ENCODE data around the gene UACA. TPM values are rescaled to one million over a fixed set of nuclear protein-coding genes. Genes with fewer than 3 reads are reported as not detected.

The UACA gene
- total RNA-seq, 2 experiments from 2014 or later = 0.58 to 1.3 TPM

DNA sequence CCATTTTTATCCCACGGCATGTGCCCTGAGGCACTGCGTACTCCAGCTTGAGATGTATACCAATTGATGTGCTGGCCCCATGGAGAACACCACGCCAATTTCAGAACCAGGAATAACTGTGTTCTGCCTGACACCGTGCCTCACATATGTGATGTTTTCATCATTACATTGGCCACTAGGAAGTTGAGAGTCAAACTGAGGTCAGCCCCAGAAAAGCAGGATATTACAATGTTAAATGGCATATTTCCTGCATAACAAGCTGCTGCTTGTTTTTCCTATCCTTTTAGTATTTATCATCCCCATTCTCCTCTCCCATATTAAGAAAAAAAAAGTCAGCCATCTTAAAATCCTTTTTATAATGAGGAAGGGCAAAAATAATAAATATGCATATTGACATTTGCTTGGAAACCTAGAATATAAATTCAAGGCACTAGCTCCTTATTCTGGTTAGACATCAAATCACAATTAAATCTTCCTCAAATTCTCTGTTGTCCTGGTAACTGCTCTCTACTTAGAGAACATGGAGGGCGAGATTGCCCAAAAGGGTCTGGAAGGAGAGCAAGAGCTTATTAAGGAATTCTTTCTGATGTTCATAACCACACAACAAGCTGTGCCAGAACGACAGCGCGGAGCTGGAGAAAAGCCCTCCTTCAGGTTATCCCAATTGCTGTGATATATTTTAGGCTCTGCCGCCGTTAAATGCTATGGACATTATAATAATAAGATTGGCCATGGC lies 112.6 kb downstream of the UACA start:
- ChIA-PET CTCF (interaction anchor here (1.5 kb wide), 1 partner anchor 72 kb away, joined by 6 read pairs; no protein-coding TSS in a partner anchor), POLR2A (no interaction called here)
- H3K27me3 Mint-ChIP-seq = peaks cover 23% of the 10 kb centered on the region

DNA sequence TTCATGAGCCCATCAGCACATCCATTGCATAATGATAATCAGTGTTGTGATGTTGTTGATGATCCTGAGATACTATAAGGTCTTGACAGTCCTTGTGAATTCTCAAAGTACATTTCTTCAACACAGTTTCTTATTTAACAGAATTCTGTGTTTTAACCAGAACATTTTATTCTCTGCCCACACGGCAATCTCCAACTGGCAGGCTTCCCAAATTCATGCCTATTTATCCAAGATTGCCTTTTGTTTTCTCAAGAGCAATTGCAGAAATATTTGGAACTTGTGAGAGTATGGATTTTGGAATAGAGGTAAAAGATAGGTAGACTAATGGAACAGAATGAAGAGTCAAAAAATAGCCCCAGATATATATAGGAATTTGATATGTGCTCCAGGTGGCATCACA lies 116.0 kb downstream of the UACA start:
- peaks cover 23% of the 10 kb centered on the region for H3K27me3 Mint-ChIP-seq
- H3K36me3 Mint-ChIP-seq (ENCODE audit: low read depth) = no peaks in the 10 kb centered on the region
- no peaks in the 10 kb centered on the region for H3K4me1 Mint-ChIP-seq
- H3K4me3 Mint-ChIP-seq = no peak overlapping the region
- ChIA-PET CTCF (no interaction called here), POLR2A (no interaction called here)
- no peak for DNase-seq
- no peaks in the 10 kb centered on the region for H3K9me3 Mint-ChIP-seq
- H3K27ac Mint-ChIP-seq = no peak overlapping the region

More for the DNA sequence above, 112.6 kb downstream of the UACA start:
- H3K36me3 Mint-ChIP-seq (ENCODE audit: low read depth) = no peaks in the 10 kb centered on the region
- H3K27ac Mint-ChIP-seq = no peak overlapping the region
- H3K9me3 Mint-ChIP-seq = no peaks in the 10 kb centered on the region
- no peak for DNase-seq
- no peaks in the 10 kb centered on the region for H3K4me1 Mint-ChIP-seq
- no peak overlapping the region for H3K4me3 Mint-ChIP-seq

DNA sequence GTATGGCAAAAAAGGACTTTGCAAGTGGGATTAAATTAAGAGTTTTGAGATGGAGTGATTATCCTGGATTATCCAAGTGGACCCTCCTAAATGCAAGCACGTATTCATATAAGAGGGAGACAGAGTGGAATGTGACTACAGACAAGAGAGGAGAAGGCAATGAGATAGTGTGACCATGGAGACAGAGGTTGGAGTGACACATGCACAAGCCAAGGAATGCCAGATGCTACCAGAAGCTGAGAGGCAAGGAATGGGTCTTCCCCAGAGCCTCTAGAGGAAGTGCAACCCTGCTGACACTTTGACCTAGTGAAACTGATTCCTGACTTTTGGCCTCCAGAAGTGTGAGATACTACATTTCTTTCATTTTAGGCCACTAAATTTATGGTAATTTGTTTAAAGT lies 117.2 kb downstream of the UACA start:
- CTCF ChIA-PET = no interaction called here
- Mint-ChIP-seq H3K4me1 (no peaks in the 10 kb centered on the region), H3K27me3 (peaks cover 23% of the 10 kb centered on the region), H3K27ac (no peak overlapping the region), H3K36me3 (ENCODE audit: low read depth) (no peaks in the 10 kb centered on the region), H3K9me3 (no peaks in the 10 kb centered on the region), H3K4me3 (no peak overlapping the region)
- POLR2A ChIA-PET = no interaction called here
- no peak for DNase-seq

DNA sequence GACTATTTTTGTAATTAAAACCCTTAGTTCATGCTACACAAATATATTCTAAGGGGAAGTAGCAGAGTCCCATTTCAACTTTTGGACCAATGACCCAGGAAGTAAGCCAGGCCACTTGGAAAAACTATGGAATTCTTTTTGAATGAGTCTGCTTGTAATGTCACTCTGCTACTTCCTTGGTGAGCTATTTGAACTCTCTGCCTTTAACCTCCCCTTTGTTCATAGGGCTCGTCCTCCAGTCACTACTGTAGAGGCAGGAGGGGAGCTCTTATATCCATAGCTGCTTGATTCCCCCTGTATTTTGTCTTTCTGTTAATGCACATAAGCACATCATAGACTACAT lies 119.6 kb downstream of the UACA start:
- H3K27me3 Mint-ChIP-seq = peaks cover 16% of the 10 kb centered on the region

DNA sequence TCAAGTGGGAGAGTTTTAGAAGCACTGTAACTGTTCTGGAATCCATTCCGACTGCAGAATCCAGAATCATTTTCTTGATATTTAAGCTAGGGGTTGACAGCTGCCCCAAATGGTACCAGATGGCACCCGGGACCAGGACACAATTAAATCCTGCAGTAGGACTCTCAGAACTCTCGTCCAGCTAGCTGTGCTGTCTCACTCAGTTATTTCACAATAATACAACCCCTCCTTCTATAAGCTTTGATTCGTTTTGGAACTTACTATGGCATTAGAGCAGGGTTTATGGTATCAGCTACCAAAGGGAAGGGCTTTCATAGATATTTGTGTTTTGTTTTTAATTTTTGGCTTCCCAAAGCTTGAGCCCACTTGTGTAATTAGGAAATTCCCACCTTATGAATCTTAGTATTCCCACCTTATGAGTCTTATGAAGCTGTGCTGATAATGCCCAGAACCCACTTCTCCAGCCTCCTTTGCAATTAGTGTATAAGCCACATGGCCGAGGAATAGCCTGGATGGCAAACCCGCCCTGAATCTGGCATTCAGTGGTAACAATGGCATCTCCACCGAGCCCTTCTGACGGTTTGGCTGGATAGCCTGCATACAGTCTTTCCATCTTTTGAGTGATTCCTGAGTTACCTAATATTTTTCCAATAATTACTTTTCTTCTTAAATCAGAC lies 120.1 kb downstream of the UACA start:
- H3K4me1 Mint-ChIP-seq = no peaks in the 10 kb centered on the region
- no peaks in the 10 kb centered on the region for H3K36me3 Mint-ChIP-seq (ENCODE audit: low read depth)
- no peak overlapping the region for H3K4me3 Mint-ChIP-seq
- DNase-seq = no peak
- no peaks in the 10 kb centered on the region for H3K9me3 Mint-ChIP-seq
- peaks cover 16% of the 10 kb centered on the region for H3K27me3 Mint-ChIP-seq
- POLR2A ChIA-PET = no interaction called here
- H3K27ac Mint-ChIP-seq = no peak overlapping the region
- CTCF ChIA-PET = no interaction called here

More for the DNA sequence above, 119.6 kb downstream of the UACA start:
- ChIA-PET CTCF (no interaction called here), POLR2A (no interaction called here)
- H3K4me3 Mint-ChIP-seq = no peak overlapping the region
- DNase-seq = no peak
- no peaks in the 10 kb centered on the region for H3K36me3 Mint-ChIP-seq (ENCODE audit: low read depth)
- no peaks in the 10 kb centered on the region for H3K4me1 Mint-ChIP-seq
- no peak overlapping the region for H3K27ac Mint-ChIP-seq
- no peaks in the 10 kb centered on the region for H3K9me3 Mint-ChIP-seq

DNA sequence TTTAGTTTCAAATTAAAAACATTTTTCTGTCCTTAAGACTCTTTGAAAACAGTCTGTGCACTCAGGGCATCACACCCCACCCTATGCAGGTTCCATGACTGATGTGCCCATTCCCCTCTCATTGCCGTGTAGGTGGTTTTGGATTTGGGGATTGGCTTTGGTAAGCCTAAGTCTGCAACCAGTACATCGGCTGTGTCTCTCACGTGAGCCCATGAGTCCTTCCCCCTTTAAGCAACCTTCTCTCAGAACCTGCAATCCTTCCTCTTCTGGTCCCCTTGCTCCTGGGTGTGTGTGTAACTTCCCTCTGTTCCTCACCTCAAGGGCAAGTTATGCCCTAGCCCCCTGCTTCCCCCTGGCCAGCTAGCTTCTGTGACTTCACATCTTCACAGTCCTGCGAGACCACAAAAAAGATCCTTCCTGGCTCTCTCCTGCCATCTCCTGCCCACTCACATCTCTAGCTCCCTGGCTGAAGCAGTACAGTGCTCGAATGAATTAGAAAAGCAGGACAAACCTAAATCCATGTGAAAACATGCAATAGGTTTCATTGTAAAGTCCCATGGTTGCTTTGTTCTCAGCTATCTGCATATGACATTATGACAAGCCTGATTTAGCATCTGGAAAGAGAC lies 126.7 kb downstream of the UACA start:
- Mint-ChIP-seq H3K27ac (no peak overlapping the region), H3K4me1 (no peaks in the 10 kb centered on the region), H3K36me3 (ENCODE audit: low read depth) (no peaks in the 10 kb centered on the region), H3K9me3 (no peaks in the 10 kb centered on the region), H3K4me3 (no peak overlapping the region), H3K27me3 (peaks cover 25% of the 10 kb centered on the region)
- POLR2A ChIA-PET = no interaction called here
- no peak for DNase-seq
- CTCF ChIA-PET = no interaction called here

DNA sequence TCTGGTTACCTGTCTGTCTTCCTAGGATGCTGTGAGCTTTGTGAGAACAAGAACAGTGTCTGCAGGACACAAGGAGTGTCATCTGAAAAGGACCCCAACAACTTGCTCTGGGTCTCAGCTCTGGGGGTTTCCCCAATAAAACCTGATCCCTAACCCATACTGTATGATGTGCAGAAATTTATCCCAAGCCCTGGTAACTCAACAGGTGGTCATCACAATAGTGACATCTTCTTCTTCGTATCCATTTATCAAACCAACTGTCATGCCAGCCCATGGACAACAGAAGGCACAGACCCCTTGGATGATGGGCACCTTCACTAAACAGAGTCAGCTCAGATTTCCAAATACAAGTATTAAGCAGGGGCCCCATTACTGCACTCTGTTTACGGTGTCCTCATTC lies 127.5 kb downstream of the UACA start:
- no peaks in the 10 kb centered on the region for H3K36me3 Mint-ChIP-seq (ENCODE audit: low read depth)
- POLR2A ChIA-PET = no interaction called here
- no peaks in the 10 kb centered on the region for H3K9me3 Mint-ChIP-seq
- no peak overlapping the region for H3K27ac Mint-ChIP-seq
- CTCF ChIA-PET = no interaction called here
- DNase-seq = no peak
- H3K4me3 Mint-ChIP-seq = no peak overlapping the region
- no peaks in the 10 kb centered on the region for H3K4me1 Mint-ChIP-seq
- H3K27me3 Mint-ChIP-seq = peaks cover 25% of the 10 kb centered on the region

DNA sequence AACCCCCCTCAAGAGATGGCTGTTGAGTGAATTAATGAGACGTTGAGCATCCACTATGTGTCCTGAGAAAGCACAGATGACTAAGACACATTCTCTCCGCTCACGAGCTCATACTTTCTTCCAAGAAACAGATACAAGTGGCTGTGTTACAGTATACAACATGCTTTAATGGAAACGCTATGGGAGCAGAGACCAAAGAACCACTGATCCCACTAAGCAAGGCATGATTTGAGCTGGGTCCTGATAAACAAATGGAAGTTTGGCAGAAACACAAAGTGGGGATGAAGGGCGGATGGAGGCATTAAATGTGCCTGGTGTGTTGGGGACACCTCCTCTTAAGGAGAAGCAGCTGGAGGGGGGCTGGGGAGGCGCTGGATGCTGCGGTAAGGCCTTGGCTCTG lies 129.4 kb downstream of the UACA start:
- no peaks in the 10 kb centered on the region for H3K36me3 Mint-ChIP-seq (ENCODE audit: low read depth)
- no peak overlapping the region for H3K27ac Mint-ChIP-seq
- no peak overlapping the region for H3K4me3 Mint-ChIP-seq
- ChIA-PET POLR2A (no interaction called here), CTCF (no interaction called here)
- H3K4me1 Mint-ChIP-seq = no peaks in the 10 kb centered on the region
- H3K27me3 Mint-ChIP-seq = peaks cover 31% of the 10 kb centered on the region
- no peak for DNase-seq
- H3K9me3 Mint-ChIP-seq = no peaks in the 10 kb centered on the region

DNA sequence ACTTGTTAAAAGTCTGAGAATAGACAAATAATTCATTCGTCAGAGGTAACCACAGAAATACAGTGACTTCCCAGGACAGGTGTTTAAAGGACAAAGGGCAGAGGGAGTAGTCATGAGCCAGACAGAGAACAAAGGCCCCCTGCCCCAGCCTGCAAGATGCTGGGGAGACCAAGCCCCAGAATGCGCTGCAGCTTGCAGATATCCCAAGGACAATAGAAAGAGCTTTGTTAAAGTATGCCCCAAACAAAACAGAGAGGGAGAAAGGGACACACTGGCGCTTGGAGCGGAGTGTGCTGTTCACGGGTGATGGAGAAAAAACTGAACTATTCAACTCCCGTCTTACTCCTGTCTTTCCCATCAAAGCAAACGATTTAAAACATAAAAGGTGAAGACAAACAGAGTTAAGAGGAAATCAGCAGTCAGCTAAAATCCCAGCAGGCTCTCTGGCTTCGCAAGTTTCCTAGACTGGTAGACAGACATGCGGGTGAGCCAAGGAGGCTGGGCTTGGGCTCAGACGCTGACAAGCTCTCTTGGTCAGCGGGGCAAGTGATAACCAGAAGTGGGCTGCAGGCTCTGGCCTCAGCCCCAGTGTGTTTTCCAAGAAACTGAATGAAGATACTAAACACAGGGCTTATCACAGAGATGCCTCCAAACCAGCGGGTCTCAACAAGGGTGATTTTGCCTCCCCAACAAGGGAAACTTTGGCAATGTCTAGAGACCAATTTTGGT lies 130.1 kb downstream of the UACA start:
- Mint-ChIP-seq H3K36me3 (ENCODE audit: low read depth) (no peaks in the 10 kb centered on the region), H3K9me3 (no peaks in the 10 kb centered on the region), H3K27me3 (peaks cover 34% of the 10 kb centered on the region), H3K4me1 (no peaks in the 10 kb centered on the region), H3K27ac (no peak overlapping the region), H3K4me3 (no peak overlapping the region)
- DNase-seq = no peak
- POLR2A ChIA-PET = no interaction called here
- CTCF ChIA-PET = interaction anchor here (1.0 kb wide), 1 partner anchor 8 kb away, joined by 3 read pairs; no protein-coding TSS in a partner anchor

DNA sequence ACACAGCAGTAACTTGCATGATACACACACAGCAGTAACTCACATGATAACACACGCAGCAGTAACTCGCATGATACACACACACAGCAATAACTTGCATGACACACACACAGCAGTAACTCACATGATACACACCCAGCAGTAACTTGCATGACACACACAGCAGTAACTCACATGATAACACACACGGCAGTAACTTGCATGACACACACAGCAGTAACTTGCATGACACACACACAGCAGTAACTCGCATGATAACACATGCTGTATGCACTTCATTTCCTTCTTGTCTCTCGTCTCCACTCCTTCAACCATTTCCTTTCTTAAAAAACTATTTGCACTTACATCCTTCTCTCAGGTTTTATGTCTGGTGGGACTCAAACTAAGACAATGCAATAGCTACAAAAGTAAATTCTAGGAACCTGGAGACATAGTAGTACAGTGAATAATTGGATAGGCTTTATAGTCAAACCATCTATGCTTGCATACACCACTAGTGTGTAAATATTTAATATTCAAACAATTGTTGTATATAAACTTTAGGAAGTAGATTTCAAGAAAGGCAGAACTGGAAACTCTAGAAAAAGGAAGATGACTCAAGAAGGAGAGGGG lies 130.8 kb downstream of the UACA start:
- H3K27me3 Mint-ChIP-seq = peaks cover 34% of the 10 kb centered on the region
- no peak overlapping the region for H3K4me3 Mint-ChIP-seq
- DNase-seq = no peak
- ChIA-PET POLR2A (no interaction called here), CTCF (interaction anchor here (1.0 kb wide), 1 partner anchor 9 kb away, joined by 3 read pairs; no protein-coding TSS in a partner anchor)
- H3K9me3 Mint-ChIP-seq = no peaks in the 10 kb centered on the region
- H3K27ac Mint-ChIP-seq = no peak overlapping the region
- H3K4me1 Mint-ChIP-seq = no peaks in the 10 kb centered on the region
- no peaks in the 10 kb centered on the region for H3K36me3 Mint-ChIP-seq (ENCODE audit: low read depth)

DNA sequence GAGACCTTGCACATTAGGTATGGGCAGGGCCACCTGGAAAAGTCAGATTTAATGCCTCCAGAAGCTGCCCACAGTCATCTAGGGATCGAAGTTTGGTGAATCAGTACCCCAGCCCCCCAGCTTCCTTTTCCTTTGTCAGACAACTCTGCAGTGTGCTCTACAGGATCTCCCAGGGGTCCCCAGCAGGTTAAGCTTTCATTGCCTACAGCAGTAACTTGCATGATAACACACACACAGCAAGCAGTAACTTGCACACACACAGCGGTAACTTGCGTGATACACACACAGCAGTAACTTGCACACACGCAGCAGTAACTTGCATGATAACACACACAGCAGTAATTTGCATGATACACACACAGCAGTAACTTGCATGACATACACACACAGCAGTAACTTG lies 131.3 kb downstream of the UACA start:
- no peak for DNase-seq
- no peaks in the 10 kb centered on the region for H3K36me3 Mint-ChIP-seq (ENCODE audit: low read depth)
- H3K27me3 Mint-ChIP-seq = peaks cover 34% of the 10 kb centered on the region
- H3K27ac Mint-ChIP-seq = no peak overlapping the region
- no peaks in the 10 kb centered on the region for H3K9me3 Mint-ChIP-seq
- POLR2A ChIA-PET = no interaction called here
- H3K4me3 Mint-ChIP-seq = no peak overlapping the region
- CTCF ChIA-PET = no interaction called here
- no peaks in the 10 kb centered on the region for H3K4me1 Mint-ChIP-seq

DNA sequence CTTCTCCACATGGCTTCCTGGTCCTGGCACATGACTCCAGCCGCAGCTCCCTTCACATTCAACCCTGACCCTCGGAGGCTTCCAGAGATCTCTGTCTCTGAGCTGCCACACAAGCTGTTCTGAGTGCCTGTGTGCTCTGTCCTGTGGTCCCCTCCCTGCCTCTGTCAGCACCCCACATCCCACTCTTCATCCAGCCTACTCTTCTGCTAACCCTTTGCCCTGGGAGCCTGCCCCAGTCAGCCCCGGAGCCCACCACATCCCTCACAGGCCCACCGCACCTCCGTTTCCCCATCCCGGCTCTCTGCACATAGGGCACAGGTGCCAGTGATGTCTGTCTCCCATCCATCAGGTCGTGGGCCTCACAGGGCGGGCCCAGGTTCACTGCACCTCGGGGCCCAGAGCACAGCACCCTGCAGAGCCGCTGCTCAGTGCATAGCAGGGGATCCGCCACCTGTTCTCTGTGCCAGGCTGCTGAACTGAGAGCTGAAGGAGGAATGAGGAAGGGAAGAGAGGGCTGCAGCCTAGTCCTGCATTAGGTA lies 133.6 kb downstream of the UACA start:
- POLR2A ChIA-PET = no interaction called here
- H3K27ac Mint-ChIP-seq = no peak overlapping the region
- no peak for DNase-seq
- no peaks in the 10 kb centered on the region for H3K9me3 Mint-ChIP-seq
- H3K4me3 Mint-ChIP-seq = no peak overlapping the region
- H3K36me3 Mint-ChIP-seq (ENCODE audit: low read depth) = no peaks in the 10 kb centered on the region
- H3K4me1 Mint-ChIP-seq = no peaks in the 10 kb centered on the region
- peaks cover 33% of the 10 kb centered on the region for H3K27me3 Mint-ChIP-seq
- CTCF ChIA-PET = no interaction called here

DNA sequence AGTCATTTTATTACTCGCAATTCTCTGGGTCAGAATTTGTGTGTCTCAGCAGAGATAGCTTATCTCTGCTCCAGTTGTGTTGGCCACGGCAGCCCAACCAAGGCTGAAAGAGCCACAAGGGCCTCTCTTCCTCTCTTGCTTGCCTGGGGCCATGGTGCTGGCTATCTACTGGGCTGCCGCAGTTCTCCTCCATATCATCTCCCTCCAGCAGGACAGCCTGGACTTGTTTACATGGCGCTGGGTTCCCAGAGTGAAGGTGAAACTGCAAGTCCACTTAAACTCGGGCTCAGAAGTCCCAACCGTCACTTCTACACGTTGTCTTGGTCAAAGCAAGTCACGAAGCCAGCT lies 134.8 kb downstream of the UACA start:
- Mint-ChIP-seq H3K9me3 (no peaks in the 10 kb centered on the region), H3K4me1 (no peaks in the 10 kb centered on the region), H3K27ac (no peak overlapping the region), H3K27me3 (peaks cover 34% of the 10 kb centered on the region), H3K4me3 (no peak overlapping the region), H3K36me3 (ENCODE audit: low read depth) (no peaks in the 10 kb centered on the region)
- ChIA-PET POLR2A (no interaction called here), CTCF (no interaction called here)
- DNase-seq = no peak

All from activated CD4-positive, alpha-beta memory T cell treated with anti-CD3 and anti-CD28 coated beads, Interleukin-2, amount 10 ng/mL, durations not matched to agents 7 days and 5 days (primary cell).